K562 (cell line): ENCODE data around the gene ACSS1. TPM values are rescaled to one million over a fixed set of nuclear protein-coding genes. Genes with fewer than 3 reads are reported as not detected.

Source experiments
- ATAC-seq: fragments of 200-7000 bp; cut with Tn5 transposase; 3 replicates; pipeline ENCODE4 v1.9.1; 2020; ENCODE audit warnings: moderate library complexity
- BruUV-seq: library from RNA; stranded (reverse); fragments of 400-500 nt; replicated peaks from 2 replicates; lab custom pipeline; 2021; lab: Mats Ljungman, UMichigan
- CTCF ChIA-PET: fragments of 300-600 bp; formaldehyde crosslinking; extraction: SDS; loops from one replicate; lab custom pipeline; 2021; ENCODE audit warnings: low intra/inter-chr PET ratio; lab: Yijun Ruan, JAX
- POLR2A ChIA-PET: fragments of 300-600, 350-650 bp; sonication (Branson Sonifier 250); formaldehyde crosslinking; extraction: SDS; loops from one replicate; lab custom pipeline; 2021; ENCODE audit warnings: antibody characterized with exemption, inconsistent platforms; lab: Yijun Ruan, JAX
- DNase-seq, 4 experiments: peaks; one replicate each; pipeline versions ENCODE4 v3.0.0 to v3.0.0-alpha.2; 2011 to 2018; ENCODE audit warnings: low spot score in 3 of 4, mixed read lengths in 3 of 4; ENCODE audit errors: extremely low read depth in 1 of 4
- FAIRE-seq: peaks from 2 replicates; lab custom pipeline; 2011; peaks lifted over from hg19 to GRCh38; lab: Jason Lieb, UNC
- H2AFZ ChIP-seq: 2 replicates; pipeline ENCODE4 v1.6.0; 2011; ENCODE audit warnings: low read depth, low read length, control low read depth, inconsistent platforms
- H3K27ac ChIP-seq: fragments of 200-600 bp; 3 replicates; pipeline ENCODE4 v1.8.0; 2011; ENCODE audit warnings: low read depth, mild to moderate bottlenecking, control low read depth, inconsistent platforms, low read length, moderate library complexity, mixed read lengths; ENCODE audit errors: extremely low read depth
- H3K27me3 ChIP-seq, 2 experiments: fragments of 300-600 bp in 1 of 2; 2 replicates in 1 of 2; 3 replicates in 1 of 2; pipeline versions ENCODE4 v1.6.0 to v1.8.0; 2011; ENCODE audit warnings: inconsistent platforms in 2 of 2, low read length in 2 of 2, mild to moderate bottlenecking in 1 of 2, mixed read lengths in 1 of 2, moderate library complexity in 1 of 2; ENCODE audit not compliant: control insufficient read depth in 2 of 2, insufficient read depth in 2 of 2
- H3K36me3 ChIP-seq: fragments of 300-600 bp; 3 replicates; pipeline ENCODE4 v1.8.0; 2011; ENCODE audit warnings: mild to moderate bottlenecking, low read length, inconsistent platforms; ENCODE audit not compliant: control insufficient read depth, insufficient read depth
- H3K4me1 ChIP-seq, 2 experiments: fragments of 200-600 bp in 1 of 2; replicated peaks in 1 of 2; 2 replicates in 1 of 2; 3 replicates in 1 of 2; pipeline versions ENCODE4 v1.5.1 to v1.8.0; 2011; ENCODE audit warnings: inconsistent platforms in 2 of 2, low read length in 2 of 2, mild to moderate bottlenecking in 1 of 2, mixed read lengths in 1 of 2, moderate library complexity in 1 of 2; ENCODE audit not compliant: control insufficient read depth in 2 of 2, insufficient read depth in 2 of 2
- H3K4me2 ChIP-seq: 2 replicates; pipeline ENCODE4 v1.6.1; 2011; ENCODE audit warnings: low read length, control low read depth, inconsistent platforms, mixed read lengths; ENCODE audit not compliant: insufficient read depth
- H3K4me3 ChIP-seq: fragments of 200-600 bp; sonication (generic), shearing (Covaris generic); 2 replicates; pipeline ENCODE4 v1.5.1; 2016; ENCODE audit warnings: control low read depth, inconsistent platforms
- H3K79me2 ChIP-seq: fragments of 200-600 bp; 3 replicates; pipeline ENCODE4 v1.8.0; 2011; ENCODE audit warnings: low read length, inconsistent platforms; ENCODE audit not compliant: control insufficient read depth, insufficient read depth
- H3K9ac ChIP-seq, 2 experiments: 2 replicates each; pipeline versions ENCODE4 v1.6.0 to v1.6.1; 2011; ENCODE audit warnings: low read depth in 2 of 2, low read length in 2 of 2, control low read depth in 1 of 2, inconsistent platforms in 1 of 2, mild to moderate bottlenecking in 1 of 2, mixed read lengths in 1 of 2; ENCODE audit not compliant: insufficient read depth in 1 of 2
- H3K9me1 ChIP-seq: one replicate; pipeline ENCODE4 v1.6.0; 2011; ENCODE audit warnings: inconsistent platforms, mild to moderate bottlenecking, low read length, moderate library complexity; ENCODE audit not compliant: control insufficient read depth, insufficient read depth
- H3K9me3 ChIP-seq: replicated peaks from 2 replicates; pipeline ENCODE4 v1.5.1; 2011; ENCODE audit warnings: low read depth, low read length, inconsistent platforms; ENCODE audit not compliant: control insufficient read depth, insufficient read depth
- H4K20me1 ChIP-seq: replicated peaks from 2 replicates; pipeline ENCODE4 v1.6.1; 2011; ENCODE audit warnings: low read length, inconsistent platforms, mixed read lengths; ENCODE audit not compliant: control insufficient read depth, insufficient read depth
- CTBP1 ChIP-seq: fragments of 450-650 bp; IDR thresholded peaks from 2 replicates; pipeline ENCODE4 v1.6.1; 2016; ENCODE audit warnings: borderline replicate concordance
- ELF4 ChIP-seq: fragments of 450-650 bp; formaldehyde crosslinking; IDR thresholded peaks from 2 replicates; pipeline ENCODE4 v1.4.0; 2022; ENCODE audit warnings: missing genetic modification characterization
- ESRRB ChIP-seq: fragments of 250-450 bp; sonication (Bioruptor Pico); IDR thresholded peaks from 2 replicates; pipeline ENCODE4 v1.5.0; 2020; ENCODE audit warnings: mild to moderate bottlenecking, moderate library complexity, borderline replicate concordance
- FOXA3 ChIP-seq, 2 experiments: fragments of 450-650 bp in 1 of 2; sonication (generic) in 1 of 2; formaldehyde crosslinking; IDR thresholded peaks in 1 of 2; conservative IDR thresholded peaks in 1 of 2; 2 replicates each; pipeline versions ENCODE4 v1.4.0 to v1.8.0; 2020 to 2022; ENCODE audit warnings: mild to moderate bottlenecking in 2 of 2, missing genetic modification reagents in 1 of 2
- LCOR ChIP-seq: sonication (generic); formaldehyde crosslinking; IDR thresholded peaks from 2 replicates; pipeline ENCODE4 v1.8.0; 2022; ENCODE audit warnings: mild to moderate bottlenecking, missing genetic modification reagents
- NCOA6 ChIP-seq: fragments of 450-650 bp; IDR thresholded peaks from 2 replicates; pipeline ENCODE4 v1.6.1; 2017; ENCODE audit warnings: mild to moderate bottlenecking
- NFIC ChIP-seq: fragments of 450-650 bp; IDR thresholded peaks from 2 replicates; pipeline ENCODE4 v1.6.1; 2017; ENCODE audit warnings: mild to moderate bottlenecking, inconsistent platforms
- POLR3G ChIP-seq: IDR thresholded peaks from 2 replicates; pipeline ENCODE4 v1.6.1; 2011; ENCODE audit not compliant: insufficient read length, insufficient replicate concordance; ENCODE audit errors: extremely low read depth
- PTRF ChIP-seq: fragments of 450-650 bp; IDR thresholded peaks from 2 replicates; pipeline ENCODE4 v1.6.1; 2016; ENCODE audit warnings: mild to moderate bottlenecking, missing genetic modification characterization, missing compliant biosample characterization
- SAFB2 ChIP-seq: fragments of 200-400 bp; formaldehyde crosslinking; IDR thresholded peaks from 2 replicates; pipeline ENCODE4 v1.6.1; 2018; ENCODE audit warnings: borderline replicate concordance, low read length, low read depth, moderate library complexity; ENCODE audit not compliant: severe bottlenecking
- ZNF232 ChIP-seq: sonication (generic); formaldehyde crosslinking; IDR thresholded peaks from 2 replicates; pipeline ENCODE4 v1.8.0; 2022; ENCODE audit warnings: mild to moderate bottlenecking, missing genetic modification reagents
- ZNF24 ChIP-seq: fragments of 450-650 bp; IDR thresholded peaks from 2 replicates; pipeline ENCODE4 v1.6.1; 2016
- ZNF274 ChIP-seq: IDR thresholded peaks from 2 replicates; pipeline ENCODE4 v1.6.1; 2011; ENCODE audit warnings: low read depth, mild to moderate bottlenecking, low read length, moderate library complexity, borderline replicate concordance
- ZNF668 ChIP-seq: fragments of 250-450 bp; sonication (Bioruptor Pico); IDR thresholded peaks from 2 replicates; pipeline ENCODE4 v1.8.0; 2022; ENCODE audit warnings: mild to moderate bottlenecking, inconsistent platforms
- WGBS: fragments of 100-300 bp; shearing (Covaris generic); methylation state at CpG from one replicate; pipeline ENCODE4 v1.1.6; 2016; ENCODE audit warnings: low coverage, mixed read lengths; ENCODE audit not compliant: insufficient coverage; ENCODE audit errors: missing lambda C conversion rate; 5-methylcytosine and 5-hydroxymethylcytosine counted together
- in situ Hi-C: fragments of 300-500 bp; cut with MboI; formaldehyde crosslinking; loops from 4 replicates; pipeline ENCODE4 v1.15.0; 2018; ENCODE audit warnings: inconsistent platforms, mixed read lengths
- intact Hi-C: fragments of 100-400 bp; cut with micrococcal nuclease; formaldehyde crosslinking; loops from 2 replicates; pipeline ENCODE4 v1.14.2; 2022
- polyA plus RNA-seq, 8 experiments: library from polyadenylated mRNA; depleted of rRNA in 4 of 8; stranded (reverse) in 5 of 8; unstranded in 3 of 8; fragments of >200 nt; fragmentation: Nextera tagmentation in 2 of 8; fragmentation: Illumina TruSeq in 1 of 8; extraction: Ambion mirVana in 2 of 8; extraction: Trizol in 1 of 8; gene quantifications; 2 replicates each; pipeline versions ENCODE4 v1.2.1 to v1.2.3, GENCODE V29; 2011 to 2014; ENCODE audit warnings: inconsistent platforms in 1 of 8, missing spikeins in 1 of 8
- total RNA-seq, 7 experiments: library from RNA; depleted of rRNA in 6 of 7; stranded (reverse); fragments of >200 nt in 6 of 7; fragmentation: Illumina TruSeq in 2 of 7; extraction: Trizol in 2 of 7; gene quantifications; 2 replicates each; pipeline versions ENCODE4 v1.2.1 to v1.2.3, GENCODE V29; 2011 to 2021; ENCODE audit warnings: low replicate concordance in 1 of 7
- TF ChIP-seq, protein P1 (sequence below): sonication (generic); formaldehyde crosslinking; IDR thresholded peaks from 2 replicates; pipeline ENCODE4 v1.8.0; 2022; ENCODE audit warnings: missing genetic modification reagents, mild to moderate bottlenecking, borderline replicate concordance
- TF ChIP-seq, protein P2 (sequence below): fragments of 450-650 bp; IDR thresholded peaks from 2 replicates; pipeline ENCODE4 v1.7.1; 2018; ENCODE audit warnings: mild to moderate bottlenecking, low read depth; ENCODE audit not compliant: partially characterized antibody
- TF ChIP-seq, protein P3 (sequence below): fragments of 450-650 bp; IDR thresholded peaks from 2 replicates; pipeline ENCODE4 v1.6.1; 2016; ENCODE audit warnings: missing biosample characterization, missing genetic modification characterization

The ACSS1 gene
- total and polyA plus RNA-seq, 9 of the 15 experiments (the other 6 are each of a cell fraction or from before 2014, with no cell fraction given): 0.07 to 2.1 (median 0.27) TPM; not detected in 3

DNA sequence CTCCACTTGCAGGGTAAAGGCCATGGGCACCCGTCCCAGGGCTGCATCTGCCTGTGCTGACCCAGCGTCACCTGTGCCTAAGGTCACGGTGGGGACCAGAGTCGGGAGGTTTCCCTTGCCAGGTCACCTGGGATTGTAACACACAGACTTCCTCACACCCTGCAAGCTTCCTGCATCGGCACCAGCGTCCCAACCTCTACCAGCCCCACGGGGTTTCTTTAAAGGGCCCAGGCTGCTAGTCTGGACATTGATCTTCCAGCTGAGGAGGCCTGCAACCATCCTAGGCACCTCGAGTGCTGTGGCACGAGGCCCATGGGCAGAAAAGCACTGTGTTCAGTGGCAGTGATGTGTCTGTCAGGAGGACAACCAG, 12.6 kb downstream of the ACSS1 start (continued):
- TF ChIP-seq, protein P1, sequence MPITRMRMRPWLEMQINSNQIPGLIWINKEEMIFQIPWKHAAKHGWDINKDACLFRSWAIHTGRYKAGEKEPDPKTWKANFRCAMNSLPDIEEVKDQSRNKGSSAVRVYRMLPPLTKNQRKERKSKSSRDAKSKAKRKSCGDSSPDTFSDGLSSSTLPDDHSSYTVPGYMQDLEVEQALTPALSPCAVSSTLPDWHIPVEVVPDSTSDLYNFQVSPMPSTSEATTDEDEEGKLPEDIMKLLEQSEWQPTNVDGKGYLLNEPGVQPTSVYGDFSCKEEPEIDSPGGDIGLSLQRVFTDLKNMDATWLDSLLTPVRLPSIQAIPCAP (CRISPR knock-in tag): no peak

DNA sequence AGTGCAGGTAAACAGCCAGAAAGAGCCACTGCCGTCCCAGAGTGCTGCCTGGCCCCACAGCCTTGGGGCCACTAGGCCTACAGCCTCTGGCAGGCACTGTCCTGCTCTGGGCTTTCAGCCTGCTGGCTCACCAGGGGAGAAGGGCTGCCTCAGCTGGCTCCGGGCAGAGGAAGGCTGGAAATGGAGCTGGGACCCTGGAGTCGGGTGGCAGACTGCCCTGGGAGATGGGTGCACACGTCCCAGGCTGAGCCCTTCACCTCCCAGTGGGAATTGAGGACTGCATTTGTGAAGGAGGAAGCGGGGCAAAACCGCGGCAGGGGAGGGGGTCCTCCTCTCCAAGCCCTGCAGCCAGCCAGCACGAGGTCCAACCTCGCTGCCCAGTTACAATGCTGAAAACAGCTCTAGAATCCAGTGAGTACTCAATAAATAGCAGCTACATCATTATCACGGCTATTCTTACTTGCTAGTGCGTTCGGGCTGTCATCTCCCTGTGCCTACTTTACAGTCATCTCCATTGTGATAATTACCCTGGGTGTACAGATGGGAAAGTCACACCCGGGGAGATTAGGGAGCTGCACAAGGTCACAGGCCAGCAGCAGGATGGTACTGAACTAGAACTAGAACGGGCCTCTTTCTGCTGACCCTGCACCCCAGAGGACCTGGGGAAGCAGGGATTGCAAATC, 13.1 kb downstream of the ACSS1 start:
- Histone ChIP-seq H4K20me1 (no peaks in the 10 kb centered on the region), H2AFZ (no peak overlapping the region), H3K79me2 (no peaks in the 10 kb centered on the region), H3K9me1 (no peaks in the 10 kb centered on the region), H3K9ac (no peak overlapping the region), H3K27ac (no peak overlapping the region), H3K36me3 (no peaks in the 10 kb centered on the region), H3K9me3 (no peaks in the 10 kb centered on the region), H3K4me1 (no peaks in the 10 kb centered on the region), H3K4me3 (no peak overlapping the region), H3K4me2 (no peak overlapping the region), H3K27me3 (peaks cover 5 to 47% of the 10 kb centered on the region in 2 experiments; a peak in 3 of 5 replicates)
- ATAC-seq (no peak), FAIRE-seq (no peak), DNase-seq (no peak)
- intact Hi-C loops: no loop called here
- 3% methylated on average over 12 of the region's 14 CpGs for WGBS
- BruUV-seq: no TSS peak
- in situ Hi-C loops: no loop called here
- CTCF ChIA-PET: no interaction called here
- POLR2A ChIA-PET: interaction anchor here (0.7 kb wide), 1 partner anchor 14 kb away, joined by 3 read pairs; no protein-coding TSS in a partner anchor
- TF ChIP-seq ZNF274 (no peak), ELF4 (CRISPR knock-in tag) (no peak), NFIC (no peak), ZNF668 (no peak), ZNF232 (CRISPR knock-in tag) (no peak), POLR3G (no peak), SAFB2 (no peak), FOXA3 (CRISPR knock-in tag; conservative IDR thresholded peaks at IDR 0.05 in 1 of 2, IDR thresholded peaks at IDR 0.05 in 1 of 2) (no peak), LCOR (no peak), ZNF24 (no peak), NCOA6 (no peak), ESRRB (CRISPR knock-in tag) (no peak), CTBP1 (no peak), PTRF (tag) (no peak)
- TF ChIP-seq, protein P2, sequence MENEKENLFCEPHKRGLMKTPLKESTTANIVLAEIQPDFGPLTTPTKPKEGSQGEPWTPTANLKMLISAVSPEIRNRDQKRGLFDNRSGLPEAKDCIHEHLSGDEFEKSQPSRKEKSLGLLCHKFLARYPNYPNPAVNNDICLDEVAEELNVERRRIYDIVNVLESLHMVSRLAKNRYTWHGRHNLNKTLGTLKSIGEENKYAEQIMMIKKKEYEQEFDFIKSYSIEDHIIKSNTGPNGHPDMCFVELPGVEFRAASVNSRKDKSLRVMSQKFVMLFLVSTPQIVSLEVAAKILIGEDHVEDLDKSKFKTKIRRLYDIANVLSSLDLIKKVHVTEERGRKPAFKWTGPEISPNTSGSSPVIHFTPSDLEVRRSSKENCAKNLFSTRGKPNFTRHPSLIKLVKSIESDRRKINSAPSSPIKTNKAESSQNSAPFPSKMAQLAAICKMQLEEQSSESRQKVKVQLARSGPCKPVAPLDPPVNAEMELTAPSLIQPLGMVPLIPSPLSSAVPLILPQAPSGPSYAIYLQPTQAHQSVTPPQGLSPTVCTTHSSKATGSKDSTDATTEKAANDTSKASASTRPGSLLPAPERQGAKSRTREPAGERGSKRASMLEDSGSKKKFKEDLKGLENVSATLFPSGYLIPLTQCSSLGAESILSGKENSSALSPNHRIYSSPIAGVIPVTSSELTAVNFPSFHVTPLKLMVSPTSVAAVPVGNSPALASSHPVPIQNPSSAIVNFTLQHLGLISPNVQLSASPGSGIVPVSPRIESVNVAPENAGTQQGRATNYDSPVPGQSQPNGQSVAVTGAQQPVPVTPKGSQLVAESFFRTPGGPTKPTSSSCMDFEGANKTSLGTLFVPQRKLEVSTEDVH: no peak
- TF ChIP-seq, protein P3, sequence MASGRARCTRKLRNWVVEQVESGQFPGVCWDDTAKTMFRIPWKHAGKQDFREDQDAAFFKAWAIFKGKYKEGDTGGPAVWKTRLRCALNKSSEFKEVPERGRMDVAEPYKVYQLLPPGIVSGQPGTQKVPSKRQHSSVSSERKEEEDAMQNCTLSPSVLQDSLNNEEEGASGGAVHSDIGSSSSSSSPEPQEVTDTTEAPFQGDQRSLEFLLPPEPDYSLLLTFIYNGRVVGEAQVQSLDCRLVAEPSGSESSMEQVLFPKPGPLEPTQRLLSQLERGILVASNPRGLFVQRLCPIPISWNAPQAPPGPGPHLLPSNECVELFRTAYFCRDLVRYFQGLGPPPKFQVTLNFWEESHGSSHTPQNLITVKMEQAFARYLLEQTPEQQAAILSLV (tag): no peak
